Gastrocnemius medialis (tissue), 4 donors: ENCODE results near the gene ZAP70. TPM values are rescaled to one million over a fixed set of nuclear protein-coding genes. Genes with fewer than 3 reads are reported as not detected.

Source experiments
- ATAC-seq, 2 donors: fragments of 150-250 bp; one replicate each; pipeline ENCODE4 v1.9.1; 2016
- DNase-seq, 2 donors: peaks; one replicate each; pipeline ENCODE4 v3.0.0-alpha.2; 2019
- H3K27ac ChIP-seq, 4 donors: fragments of 200-600 bp; sonication (generic); 1 replicate in 1 of 4; 2 replicates in 3 of 4; pipeline ENCODE4 v1.5.1; 2016 to 2018; ENCODE audit warnings: mild to moderate bottlenecking in 2 of 4, moderate library complexity in 1 of 4
- H3K27me3 ChIP-seq, 3 donors: fragments of 200-600 bp; sonication (generic) in 2 of 3; 1 replicate in 1 of 3; 2 replicates in 2 of 3; pipeline versions ENCODE4 v1.5.1 to v1.6.0; 2016 to 2019; ENCODE audit warnings: mild to moderate bottlenecking in 1 of 3, moderate library complexity in 1 of 3
- H3K36me3 ChIP-seq, 2 donors: fragments of 200-600 bp; sonication (generic) in 1 of 2; one replicate each; pipeline ENCODE4 v1.5.1; 2017 to 2018
- H3K4me1 ChIP-seq, 2 donors: fragments of 200-600 bp; sonication (generic) in 1 of 2; one replicate each; pipeline ENCODE4 v1.5.1; 2016 to 2017; ENCODE audit warnings: mild to moderate bottlenecking in 2 of 2
- H3K4me3 ChIP-seq, 4 donors: fragments of 200-600 bp; sonication (generic) in 3 of 4; 1 replicate in 1 of 4; 2 replicates in 3 of 4; pipeline ENCODE4 v1.5.1; 2016 to 2019; ENCODE audit warnings: mild to moderate bottlenecking in 2 of 4
- H3K9me3 ChIP-seq, 3 donors: fragments of 200-600 bp; sonication (generic) in 2 of 3; 1 replicate in 1 of 3; 2 replicates in 2 of 3; pipeline ENCODE4 v1.5.1; 2016 to 2019
- CTCF ChIP-seq, 5 experiments: fragments of 450-650 bp in 3 of 5; fragments of 200-600 bp in 2 of 5; sonication (generic) in 2 of 5; IDR thresholded peaks in 4 of 5; conservative IDR thresholded peaks in 1 of 5; 1 replicate in 4 of 5; 2 replicates in 1 of 5; pipeline ENCODE4 v1.5.1; 2016 to 2019; ENCODE audit warnings: antibody characterized with exemption in 5 of 5, mild to moderate bottlenecking in 3 of 5, moderate library complexity in 3 of 5
- POLR2A ChIP-seq, 2 donors: fragments of 450-650 bp; IDR thresholded peaks; one replicate each; pipeline ENCODE4 v1.6.1; 2017; ENCODE audit warnings: antibody characterized with exemption in 2 of 2, mild to moderate bottlenecking in 2 of 2, moderate library complexity in 2 of 2
- in situ Hi-C, 4 donors: fragments of 200-750 bp; cut with MboI; loops; one replicate each; pipeline versions ENCODE4 v1.15.0 to v1.8.0; 2017; ENCODE audit warnings: low sequenced_read_pairs in 4 of 4
- intact Hi-C: fragments of 100-400 bp; cut with DNase I; formaldehyde crosslinking; loops from one replicate; pipeline ENCODE4 v1.15.1; 2023; ENCODE audit warnings: low total_unique reads
- total RNA-seq, 4 donors: library from RNA; depleted of rRNA; stranded (reverse); fragments of >200 nt; gene quantifications; one replicate each; pipeline versions ENCODE4 v1.1.0 to v1.2.3, GENCODE V29; 2016

The ZAP70 gene
- total RNA-seq, 4 donors from 2014 or later: 0.25 to 1.1 TPM; not detected in 2

DNA sequence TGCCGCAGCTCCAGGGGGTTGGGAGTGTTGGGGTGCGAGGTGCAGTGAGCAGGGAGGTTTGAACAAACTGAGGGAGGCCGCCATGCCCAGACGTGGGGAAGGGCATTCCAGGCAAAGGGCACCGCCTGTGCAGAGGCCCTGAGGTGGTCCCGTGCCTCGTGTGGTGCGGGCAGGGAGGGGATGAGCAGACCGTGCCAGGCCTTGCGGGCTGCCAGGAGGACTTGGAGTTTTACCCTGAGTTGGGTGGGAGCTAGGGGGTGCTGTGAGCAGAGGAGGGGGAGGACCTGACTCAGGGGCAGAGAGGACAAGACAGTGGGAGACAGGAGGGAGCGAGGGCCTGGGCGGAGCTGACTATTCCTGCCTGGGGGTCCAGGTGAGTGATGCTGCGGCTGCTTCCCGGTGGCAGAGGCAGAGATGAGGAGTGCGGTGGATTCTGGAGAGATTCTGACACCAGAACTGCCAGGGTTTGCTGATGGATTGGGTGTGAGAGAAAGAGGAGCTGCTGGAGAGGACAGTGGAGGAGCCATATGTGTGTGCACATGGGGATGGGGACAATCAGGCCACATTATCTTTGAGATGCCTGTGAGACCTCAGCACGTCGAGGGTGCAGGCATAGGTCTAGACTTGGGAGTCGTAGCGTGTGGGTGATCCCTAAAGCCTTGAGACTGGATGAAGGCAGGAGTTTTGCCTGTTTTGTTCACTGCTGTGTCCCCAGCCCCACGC, 23.4 kb downstream of the ZAP70 start:
- no peak for ATAC-seq
- in situ Hi-C loops: no loop called here

GRCh38 chr2:97737421-97738178, 24.2 kb downstream of the ZAP70 start:
- Histone ChIP-seq H3K9me3 (no peaks in the 10 kb centered on the region), H3K36me3 (no peaks in the 10 kb centered on the region), H3K27ac (no peak overlapping the region), H3K27me3 (no peaks in the 10 kb centered on the region), H3K4me1 (no peaks in the 10 kb centered on the region), H3K4me3 (no peak overlapping the region)
- no peak for DNase-seq
- TF ChIP-seq CTCF (IDR thresholded peaks at IDR 0.05 in 4 of 5, conservative IDR thresholded peaks at IDR 0.05 in 1 of 5) (no peak), POLR2A (IDR thresholded peaks at IDR 0.05) (no peak)
- in situ Hi-C loops: no loop called here
- intact Hi-C loops: no loop called here
- ATAC-seq: no peak

More for the DNA sequence above, 23.4 kb downstream of the ZAP70 start:
- Histone ChIP-seq H3K27ac (no peak overlapping the region), H3K9me3 (no peaks in the 10 kb centered on the region), H3K27me3 (no peaks in the 10 kb centered on the region), H3K4me3 (no peak overlapping the region), H3K36me3 (no peaks in the 10 kb centered on the region), H3K4me1 (no peaks in the 10 kb centered on the region)
- no peak for TF ChIP-seq CTCF (IDR thresholded peaks at IDR 0.05 in 4 of 5, conservative IDR thresholded peaks at IDR 0.05 in 1 of 5)
- intact Hi-C loops: no loop called here
- no peak for DNase-seq

GRCh38 chr2:97738179-97739019, 25.0 kb downstream of the ZAP70 start:
- no peak for TF ChIP-seq POLR2A (IDR thresholded peaks at IDR 0.05)
- TF ChIP-seq CTCF (IDR thresholded peaks at IDR 0.05 in 4 of 5, conservative IDR thresholded peaks at IDR 0.05 in 1 of 5): no peak
- Histone ChIP-seq H3K36me3 (no peaks in the 10 kb centered on the region), H3K27ac (no peak overlapping the region), H3K27me3 (no peaks in the 10 kb centered on the region), H3K4me3 (no peak overlapping the region), H3K4me1 (no peaks in the 10 kb centered on the region), H3K9me3 (no peaks in the 10 kb centered on the region)
- intact Hi-C loops: no loop called here
- no peak for DNase-seq
- in situ Hi-C loops: no loop called here
- ATAC-seq: no peak

GRCh38 chr2:97739020-97739892, 25.9 kb downstream of the ZAP70 start:
- Histone ChIP-seq H3K36me3 (peaks cover 0 to 7% of the 10 kb centered on the region in 2 donors), H3K4me1 (no peaks in the 10 kb centered on the region), H3K9me3 (no peaks in the 10 kb centered on the region), H3K4me3 (no peak overlapping the region), H3K27ac (no peak overlapping the region), H3K27me3 (no peaks in the 10 kb centered on the region)
- intact Hi-C loops (no loop called here), in situ Hi-C loops (no loop called here)
- no peak for ATAC-seq
- TF ChIP-seq CTCF (IDR thresholded peaks at IDR 0.05 in 4 of 5, conservative IDR thresholded peaks at IDR 0.05 in 1 of 5) (no peak), POLR2A (IDR thresholded peaks at IDR 0.05) (no peak)
- no peak for DNase-seq
